NCI-H774 (cell line): ENCODE results near the gene OR4M1.
"Not testable (repeated sequence)": the region's sequence is repeated elsewhere in the genome, so short reads cannot be mapped to it uniquely, and the experiment has no call there.

ENCODE experiments used
- DNase-seq: peaks from one replicate; lab custom pipeline; 2025; lab: John Stamatoyannopoulos, UW

OR4M1 gene, protein sequence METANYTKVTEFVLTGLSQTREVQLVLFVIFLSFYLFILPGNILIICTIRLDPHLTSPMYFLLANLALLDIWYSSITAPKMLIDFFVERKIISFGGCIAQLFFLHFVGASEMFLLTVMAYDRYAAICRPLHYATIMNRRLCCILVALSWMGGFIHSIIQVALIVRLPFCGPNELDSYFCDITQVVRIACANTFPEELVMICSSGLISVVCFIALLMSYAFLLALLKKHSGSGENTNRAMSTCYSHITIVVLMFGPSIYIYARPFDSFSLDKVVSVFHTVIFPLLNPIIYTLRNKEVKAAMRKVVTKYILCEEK

DNA sequence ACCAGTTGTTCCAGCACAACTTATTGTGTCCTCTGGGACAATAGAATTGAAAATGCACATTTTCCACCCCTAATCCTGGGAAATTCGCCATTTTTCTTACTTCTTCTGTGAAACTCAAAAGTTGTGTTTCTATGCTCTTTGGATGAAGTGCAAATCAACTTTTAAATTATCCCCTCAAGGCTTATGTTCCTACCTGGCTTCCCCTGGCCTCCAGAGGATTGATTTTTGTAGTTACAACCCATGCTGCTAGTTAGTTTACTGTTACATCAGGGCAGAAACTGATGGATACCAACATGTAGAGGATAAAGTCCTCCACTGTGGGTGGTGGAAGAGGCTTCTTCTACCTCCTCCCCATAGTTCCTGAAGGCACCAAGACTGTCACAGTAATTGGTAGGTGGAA, at the start of gene OR4M1:
Gene OR4M1 (plus strand): TSS at position 301 of the 400 bp plus-strand sequence. CDS start 6,819 bp downstream, outside the sequence.
- DNase-seq, result not testable (repeated sequence)

DNA sequence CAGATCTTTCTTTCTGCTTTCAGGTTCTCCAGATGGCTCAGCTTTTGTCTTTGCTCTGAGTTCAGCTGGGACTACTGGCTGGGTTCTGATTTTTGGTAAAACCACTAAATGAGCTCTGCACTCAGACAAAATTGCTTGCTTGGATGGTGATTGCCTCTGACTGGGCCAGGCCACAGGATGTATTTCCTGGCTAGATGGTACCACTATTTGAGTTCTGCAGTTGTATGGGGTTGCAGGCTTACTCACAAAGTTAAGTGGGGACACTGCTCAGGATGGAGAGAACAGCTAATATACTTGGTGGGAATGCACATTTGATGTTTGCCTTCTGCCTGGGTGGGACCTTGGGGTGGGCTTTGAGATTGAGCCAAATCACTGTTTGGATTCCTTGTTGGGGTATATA, 43.9 kb upstream of the OR4M1 start:
- DNase-seq, result no peak

DNA sequence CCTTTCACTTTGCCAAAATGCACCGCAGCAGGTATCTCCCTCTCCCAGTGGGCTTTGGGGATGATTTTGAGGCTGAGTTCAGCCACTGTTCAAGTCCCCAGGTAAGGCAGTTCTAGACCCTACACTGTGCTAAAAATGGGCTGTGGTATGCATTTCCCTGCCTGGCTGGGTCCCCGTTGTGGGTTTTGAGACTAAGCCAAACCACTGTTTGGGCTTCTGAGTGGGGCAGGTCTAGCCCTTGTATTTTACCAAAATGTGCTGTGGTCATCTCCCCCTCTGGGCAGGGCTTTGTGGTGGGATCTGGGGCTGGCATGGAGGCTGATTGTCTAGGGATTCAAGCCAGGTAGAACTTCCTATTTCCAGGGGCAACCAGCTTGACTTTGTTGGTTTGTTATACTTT, 43.5 kb upstream of the OR4M1 start:
- DNase-seq, result no peak

DNA sequence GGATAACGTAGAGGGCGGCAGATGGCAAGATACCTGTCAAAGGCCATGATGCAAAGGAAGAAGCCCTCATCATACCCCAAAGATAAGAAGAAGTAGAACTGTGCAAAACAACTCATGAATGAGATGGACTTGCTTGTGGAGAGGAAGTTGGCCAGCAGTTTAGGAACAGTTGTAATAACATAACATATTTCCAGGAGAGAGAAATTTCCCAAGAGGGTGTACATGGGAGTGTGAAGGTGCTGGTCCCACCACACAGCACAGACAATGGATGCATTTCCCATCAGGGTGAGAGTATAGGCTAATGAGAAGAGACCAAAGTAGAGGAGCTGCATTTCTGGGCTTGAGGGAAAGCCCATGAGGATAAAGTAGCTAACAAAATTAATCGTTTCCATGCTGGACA, 39.4 kb upstream of the OR4M1 start:
- DNase-seq, result not testable (repeated sequence)

DNA sequence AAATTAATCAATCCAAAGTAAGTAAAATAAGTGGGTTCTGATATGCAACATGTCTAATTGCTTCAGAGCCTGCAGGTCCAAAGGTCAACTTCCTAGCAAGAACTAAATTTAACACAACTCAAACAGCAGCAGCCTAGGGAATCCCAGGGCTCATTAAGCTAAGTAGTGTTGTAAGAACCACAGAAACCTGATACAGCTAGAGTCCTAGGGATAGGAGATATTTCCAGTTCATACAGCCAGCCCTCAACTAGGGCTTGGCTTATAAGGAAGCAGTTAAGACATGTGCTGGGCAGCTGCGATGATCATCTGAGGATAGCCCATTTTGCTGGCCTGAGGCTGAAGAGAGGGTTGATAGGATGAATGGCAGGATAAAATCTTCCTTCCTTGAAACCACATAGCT, 30.0 kb upstream of the OR4M1 start, which contains the start of gene OR4Q3:
Gene OR4Q3 (plus strand): TSS at position 316 of the 400 bp plus-strand sequence.
- no peak for DNase-seq

DNA sequence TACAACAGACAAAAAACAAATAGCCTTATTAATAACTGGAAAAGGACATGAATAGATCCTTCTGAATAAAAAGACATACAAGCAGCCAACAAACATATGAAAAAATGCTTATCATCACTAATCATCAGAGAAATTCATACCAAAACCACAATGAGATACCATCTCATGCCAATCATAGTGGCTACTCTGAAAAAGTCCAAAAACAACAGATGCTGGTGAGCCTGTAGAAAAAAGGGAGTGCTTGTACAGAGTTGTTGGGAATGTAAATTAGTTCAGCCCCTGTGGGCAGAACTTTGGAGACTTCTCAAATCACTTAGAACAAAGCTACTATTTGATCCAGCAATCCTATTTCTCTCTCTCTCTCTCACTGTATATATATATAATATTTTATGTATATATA, 21.0 kb upstream of the OR4M1 start:
- not testable (repeated sequence) for DNase-seq

DNA sequence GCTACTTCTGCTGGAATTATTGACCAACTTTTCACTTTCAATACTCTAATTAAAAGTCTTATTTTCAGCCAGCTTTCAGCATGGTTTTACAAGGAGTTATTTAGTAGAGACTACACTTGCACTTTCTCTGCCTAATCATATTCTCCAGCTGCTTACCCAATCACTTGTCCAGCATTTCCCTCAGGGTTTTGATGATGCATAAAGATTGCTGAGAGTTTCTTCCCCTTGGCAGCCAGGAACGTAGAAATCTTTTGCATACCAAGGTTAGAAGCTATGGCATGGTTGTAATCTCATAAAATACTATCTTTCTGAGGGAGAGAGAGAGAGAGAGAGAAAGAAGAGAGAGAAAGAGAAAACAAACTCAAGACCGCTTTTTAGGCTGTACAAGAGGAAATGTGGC, 19.1 kb upstream of the OR4M1 start:
- no peak for DNase-seq

DNA sequence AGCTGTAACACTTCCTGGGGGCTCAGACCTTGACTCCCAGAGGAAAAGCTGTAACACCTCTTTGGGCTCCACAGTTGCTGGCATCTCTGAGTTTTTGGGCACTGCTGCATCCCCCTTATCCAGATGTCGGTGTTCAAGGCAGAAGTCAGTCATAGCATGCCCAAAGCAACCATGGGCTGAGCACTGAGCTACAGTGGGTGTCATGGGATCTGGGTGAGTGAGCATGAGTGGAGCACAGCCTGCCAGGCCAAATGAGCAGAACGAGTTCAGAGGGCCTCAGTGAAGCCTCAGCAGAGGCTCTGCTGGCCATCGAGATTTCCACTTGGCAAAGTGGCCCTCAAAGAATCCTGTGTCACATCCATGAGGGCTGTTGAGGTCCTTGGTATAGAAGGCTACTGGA, 1.8 kb upstream of the OR4M1 start:
- DNase-seq, result not testable (repeated sequence)

DNA sequence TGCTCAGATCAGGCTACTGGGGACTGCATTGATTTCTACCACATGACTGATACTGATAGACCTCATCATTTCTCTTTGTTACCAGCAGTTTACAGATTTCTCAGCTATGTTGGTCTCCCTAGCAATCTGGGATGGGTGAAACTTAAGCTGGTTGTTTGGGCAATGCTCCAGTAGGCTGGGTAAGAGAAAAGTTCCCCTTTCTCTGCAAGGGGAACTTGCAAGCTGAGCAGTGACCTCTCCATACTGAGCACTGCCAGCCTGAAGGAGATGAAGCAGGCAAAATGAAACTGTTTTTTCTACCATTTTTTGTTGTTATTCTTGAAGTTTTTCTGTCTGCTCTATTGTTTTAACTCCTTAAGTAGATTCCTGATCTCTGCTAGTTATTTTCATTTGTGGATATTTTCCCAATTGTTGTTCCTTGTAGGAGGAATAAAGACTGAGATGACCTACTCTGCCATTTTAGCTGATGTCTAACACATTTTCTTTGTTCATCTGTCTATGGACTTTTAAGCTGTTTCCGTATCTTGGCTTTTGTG, 1.3 kb upstream of the OR4M1 start:
- DNase-seq, result no peak

DNA sequence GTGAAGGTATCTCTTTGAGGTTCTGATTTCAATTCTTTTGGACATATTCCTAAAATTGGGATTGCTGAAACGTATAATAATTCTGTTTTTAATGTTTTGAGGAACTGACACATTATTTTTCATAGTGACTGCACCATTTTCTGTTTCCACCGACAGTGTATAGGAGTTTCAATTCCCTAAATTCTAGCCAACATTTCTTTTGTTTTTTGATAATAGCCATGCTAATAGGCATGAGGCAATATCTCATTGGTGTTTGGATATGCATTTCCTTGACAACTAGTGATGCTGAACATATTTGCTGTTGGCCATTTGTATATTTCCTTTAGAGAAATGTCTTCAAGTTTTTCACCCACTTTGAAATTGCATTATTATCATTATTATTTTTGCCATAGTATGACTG, 850 bp upstream of the OR4M1 start:
- DNase-seq, result not testable (repeated sequence)

DNA sequence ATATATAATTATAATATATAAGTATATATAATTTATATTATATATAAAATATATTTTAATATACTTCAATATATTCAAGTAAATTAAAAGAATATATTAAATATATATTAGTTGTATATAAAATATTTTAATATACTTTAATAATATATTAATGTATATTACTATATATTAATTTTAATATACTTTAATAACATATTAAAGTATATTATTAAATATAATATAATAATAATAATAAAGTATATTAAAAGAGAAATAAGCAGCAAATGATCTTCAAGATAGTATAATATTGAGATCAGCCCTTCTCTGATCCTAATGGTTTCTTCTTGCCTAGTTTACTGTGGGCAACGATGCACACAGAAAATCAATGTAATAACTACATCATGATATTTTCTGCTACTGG, 2.3 kb downstream of the OR4M1 start:
- no peak for DNase-seq

DNA sequence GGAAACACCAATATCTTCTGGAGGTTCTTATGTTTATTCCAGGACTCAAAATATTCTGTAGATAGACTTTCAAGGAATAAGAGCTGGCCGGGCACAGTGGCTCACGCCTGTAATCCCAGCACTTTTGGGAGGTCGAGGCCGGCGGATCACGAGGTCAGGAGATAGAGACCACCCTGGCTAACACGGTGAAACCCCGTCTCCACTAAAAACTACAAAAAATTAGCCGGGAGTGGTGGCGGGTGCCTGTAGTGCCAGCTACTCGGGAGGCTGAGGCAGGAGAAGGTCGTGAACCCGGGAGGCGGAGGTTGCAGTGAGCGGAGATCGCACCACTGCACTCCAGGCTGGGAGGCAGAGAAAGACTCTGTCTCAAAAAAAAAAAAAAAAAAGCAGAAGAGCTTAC, 12.5 kb downstream of the OR4M1 start:
- not testable (repeated sequence) for DNase-seq

DNA sequence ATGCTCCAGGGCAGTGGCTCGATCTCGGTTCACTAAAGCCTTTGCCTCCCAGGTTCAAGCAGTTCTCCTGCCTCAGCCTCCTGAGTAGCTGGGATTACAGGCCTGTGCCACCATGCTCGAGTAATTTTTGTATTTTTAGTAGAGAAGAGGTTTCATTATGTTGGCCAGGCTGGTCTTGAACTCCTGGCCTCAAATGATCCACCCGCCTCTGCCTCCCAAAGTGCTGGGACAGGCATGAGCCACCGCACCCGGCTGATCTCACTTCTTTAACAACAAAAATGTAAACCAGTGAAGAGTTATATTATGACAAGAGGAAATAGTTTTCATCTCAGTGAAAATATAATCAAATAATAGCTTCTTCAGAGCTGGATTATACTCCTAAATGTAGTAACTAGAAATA, 14.0 kb downstream of the OR4M1 start:
- not testable (repeated sequence) for DNase-seq

DNA sequence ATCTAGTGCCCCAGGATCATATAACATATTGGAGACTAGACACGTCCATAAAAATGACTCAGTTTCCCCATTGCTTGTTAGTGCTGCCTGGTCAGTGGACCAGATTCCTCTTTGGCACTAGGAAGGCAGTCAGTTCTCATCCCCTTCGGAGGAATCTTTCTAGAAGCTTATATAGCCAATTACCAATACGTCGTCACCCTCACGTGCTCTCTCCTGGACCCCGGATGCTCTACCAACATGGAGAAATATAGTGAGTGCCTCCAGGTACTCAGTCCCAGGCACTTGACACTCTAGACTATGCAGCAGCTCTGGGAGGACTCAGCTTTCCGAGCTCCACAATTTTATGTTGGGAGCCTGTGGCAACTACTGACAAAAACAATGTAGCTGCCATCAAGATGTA, 14.8 kb downstream of the OR4M1 start:
- DNase-seq, result not testable (repeated sequence)

DNA sequence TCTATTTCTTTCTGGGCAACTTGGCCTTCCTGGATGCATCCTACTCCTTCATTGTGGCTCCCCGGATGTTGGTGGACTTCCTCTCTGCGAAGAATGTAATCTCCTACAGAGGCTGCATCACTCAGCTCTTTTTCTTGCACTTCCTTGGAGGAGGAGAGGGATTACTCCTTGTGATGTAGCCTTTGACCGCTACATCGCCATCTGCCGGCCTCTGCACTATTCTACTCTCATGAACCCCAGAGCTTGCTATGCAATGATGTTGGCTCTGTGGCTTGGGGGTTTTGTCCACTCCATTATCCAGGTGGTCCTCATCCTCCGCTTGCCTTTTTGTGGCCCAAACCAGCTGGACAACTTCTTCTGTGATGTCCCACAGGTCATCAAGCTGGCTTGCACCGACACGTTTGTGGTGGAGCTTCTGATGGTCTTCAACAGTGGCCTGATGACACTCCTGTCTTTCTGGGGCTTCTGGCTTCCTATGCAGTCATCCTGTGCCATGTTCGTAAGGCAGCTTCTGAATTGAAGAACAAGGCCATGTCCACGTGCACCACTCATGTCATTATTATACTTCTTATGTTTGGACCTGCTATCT, 23.3 kb downstream of the OR4M1 start:
- DNase-seq, result not testable (repeated sequence)

DNA sequence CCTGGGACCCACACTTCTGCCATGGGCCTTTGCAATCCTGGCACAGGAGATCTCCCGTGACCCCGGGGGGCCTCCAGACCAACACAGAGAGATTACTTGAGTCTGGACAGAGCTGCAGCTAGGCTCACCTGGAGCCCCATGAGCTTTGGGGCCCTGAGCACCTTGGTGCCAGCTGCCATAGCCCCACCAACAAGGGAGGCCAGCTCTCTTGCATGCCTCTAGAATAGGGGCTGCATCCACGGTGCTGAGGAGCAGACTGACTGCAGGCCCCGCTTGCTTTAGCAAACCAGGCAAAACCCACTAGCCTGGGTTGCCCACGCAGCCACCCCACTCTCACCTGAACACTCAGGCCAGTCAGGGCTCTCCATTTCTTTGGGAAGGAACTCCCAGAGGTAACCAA, 26.6 kb downstream of the OR4M1 start:
- no peak for DNase-seq

DNA sequence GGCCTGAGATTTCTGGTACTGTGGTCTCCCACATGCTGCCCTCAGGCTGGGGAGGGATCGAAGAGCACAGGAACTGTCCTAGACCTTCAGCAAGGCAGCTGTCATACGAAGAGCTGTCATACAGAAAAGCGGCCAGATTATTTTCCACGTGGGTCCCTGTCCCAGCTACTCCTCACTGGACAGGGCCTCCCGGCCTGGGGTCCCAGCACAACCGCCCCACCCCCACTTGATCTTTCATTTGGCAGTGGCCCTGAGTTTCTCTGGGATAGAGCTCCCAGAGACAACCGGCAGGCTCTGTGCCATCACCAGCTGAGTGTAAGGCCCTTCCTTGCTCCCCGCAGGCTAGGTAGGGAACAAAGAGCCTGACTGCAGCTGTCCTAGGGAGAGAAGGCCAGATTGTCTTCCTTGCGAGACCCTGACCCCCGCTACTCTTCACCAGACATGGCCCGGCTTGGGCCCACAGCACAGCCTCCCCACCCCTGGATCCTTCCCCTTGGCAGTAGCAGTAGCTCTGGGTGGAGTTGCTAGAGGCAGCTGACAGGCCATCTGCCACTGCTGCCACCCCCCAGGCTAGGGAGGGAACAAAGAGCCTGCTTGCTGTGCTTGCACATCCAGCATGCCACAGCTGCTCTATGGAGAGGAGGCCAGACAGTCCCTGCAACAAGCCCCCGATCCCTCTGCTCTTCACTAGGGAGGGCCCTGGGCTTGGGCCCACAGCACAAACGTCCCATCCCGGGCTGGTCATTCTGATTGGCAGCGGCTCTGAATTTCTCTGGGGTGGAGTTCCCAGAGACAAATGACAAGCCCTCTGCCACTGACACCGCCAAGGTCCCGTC, 27.2 kb downstream of the OR4M1 start:
- no peak for DNase-seq

DNA sequence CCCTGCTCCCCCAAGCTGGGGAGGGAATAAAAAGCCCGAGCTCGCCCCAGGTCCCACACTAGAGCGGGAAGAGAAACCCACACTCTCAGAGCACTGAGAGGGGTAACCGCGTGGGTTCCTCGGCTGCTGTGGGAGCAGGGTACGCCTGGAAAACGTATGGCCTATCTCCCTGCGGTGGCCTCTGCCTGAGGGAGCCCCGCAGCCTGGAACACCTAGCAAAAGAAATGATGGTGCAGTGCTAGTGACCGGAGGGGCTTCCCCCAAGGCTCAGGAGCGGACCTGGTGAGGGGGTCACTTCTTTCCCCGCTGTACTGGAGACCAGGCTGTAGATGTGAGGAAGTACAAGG, 27.8 kb downstream of the OR4M1 start:
- DNase-seq, result no peak

DNA sequence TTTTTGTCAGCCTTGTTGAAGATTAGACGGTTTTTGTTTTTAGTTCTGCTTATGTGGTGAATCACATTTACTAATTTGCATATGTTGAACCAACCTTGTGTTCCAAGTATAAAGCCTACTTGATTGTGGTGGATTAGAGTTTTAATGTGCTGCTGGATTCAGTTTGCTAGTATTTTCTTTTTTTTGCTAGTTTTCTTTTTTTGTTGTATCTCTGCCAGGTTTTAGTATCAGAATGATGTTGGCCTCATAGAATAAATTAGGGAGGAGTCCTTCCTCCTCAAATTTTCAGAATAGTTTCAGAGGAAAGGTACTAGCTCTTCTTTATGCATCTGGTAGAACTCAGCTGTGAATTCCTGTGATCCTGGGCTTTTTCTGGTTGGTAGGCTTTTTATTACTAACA, 30.2 kb downstream of the OR4M1 start, which contains the start of gene OR4N2:
Gene OR4N2 (plus strand): TSS at position 301 of the 400 bp plus-strand sequence. CDS start 23,679 bp downstream, outside the sequence.
- not testable (repeated sequence) for DNase-seq

DNA sequence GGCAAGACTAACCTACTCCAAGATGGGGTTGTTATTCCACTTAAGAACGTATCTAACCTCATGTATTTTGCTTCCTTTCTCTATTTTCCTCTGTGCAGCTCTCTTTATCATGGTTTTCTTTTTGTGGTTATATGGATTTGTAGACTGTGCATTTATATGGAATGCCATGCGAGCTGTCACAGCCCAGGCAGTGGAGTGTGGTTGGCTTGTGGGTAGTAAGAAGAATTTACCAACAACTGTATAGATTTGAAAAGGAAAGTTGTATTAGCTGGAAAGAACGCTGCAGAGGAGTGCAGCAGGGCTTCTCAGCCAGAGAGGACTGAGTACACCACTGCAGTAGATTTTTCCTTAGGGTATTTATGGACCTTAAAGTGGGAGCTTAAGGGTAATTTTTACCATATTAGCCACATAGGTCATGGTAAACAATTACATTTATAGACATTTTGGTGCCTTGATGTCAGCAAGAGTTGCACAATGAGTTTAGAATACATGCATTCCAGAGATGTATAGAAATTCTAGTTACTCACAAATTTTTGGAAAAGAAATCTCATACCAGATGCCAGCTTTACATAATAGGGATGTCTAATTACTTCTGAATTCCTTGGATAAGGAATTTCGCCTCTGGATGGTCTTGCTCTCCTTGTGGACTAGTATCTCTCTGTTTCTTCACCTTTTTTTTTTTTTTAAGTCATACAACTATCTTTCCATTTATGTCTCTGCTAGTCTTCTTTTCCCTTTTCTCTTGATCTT, 40.0 kb downstream of the OR4M1 start:
- DNase-seq, result not testable (repeated sequence)

DNA sequence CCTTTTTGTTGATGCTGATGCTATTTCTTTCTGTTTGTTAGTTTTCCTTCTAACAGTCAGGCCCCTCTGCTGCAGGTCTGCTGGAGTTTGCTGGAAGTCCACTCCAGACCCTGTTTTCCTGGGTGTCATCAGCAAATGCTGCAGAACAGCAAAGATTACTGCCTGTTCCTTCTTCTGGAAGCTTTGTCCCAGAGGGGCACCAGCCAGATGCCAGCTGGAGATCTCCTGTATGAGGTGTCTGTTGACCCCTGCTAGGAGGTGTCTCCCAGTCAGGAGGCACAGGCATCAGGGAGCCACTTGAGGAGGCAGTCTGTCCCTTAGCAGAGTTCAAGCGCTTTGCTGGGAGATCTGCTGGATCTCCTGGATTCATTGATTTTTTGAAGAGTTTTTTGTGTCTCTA, 46.6 kb downstream of the OR4M1 start:
- DNase-seq, result not testable (repeated sequence)

DNA sequence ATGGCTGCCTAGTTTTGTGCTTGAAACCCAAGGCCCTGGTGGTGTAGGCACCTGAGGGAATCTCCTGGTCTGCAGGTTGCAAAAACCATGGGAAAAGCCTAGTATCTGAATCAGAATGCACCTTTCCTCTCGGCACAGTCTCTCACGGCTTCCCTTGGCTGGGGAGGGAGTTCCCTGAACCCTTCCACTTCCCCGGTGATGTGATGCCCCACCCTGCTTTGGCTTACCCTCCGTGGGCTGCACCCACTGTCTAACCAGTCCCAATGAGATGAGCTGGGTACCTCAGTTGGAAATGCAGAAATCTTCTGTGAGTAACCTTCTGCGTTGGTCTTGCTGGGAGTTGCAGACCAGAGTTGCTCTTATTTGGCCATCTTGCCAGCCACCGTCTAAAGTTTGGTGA, 47.7 kb downstream of the OR4M1 start:
- not testable (repeated sequence) for DNase-seq
